Heart right ventricle (tissue), 16 donors: Measurements from ENCODE around the gene MTNR1A. TPM values are rescaled to one million over a fixed set of nuclear protein-coding genes. Genes with fewer than 3 reads are reported as not detected.

ENCODE experiments used
- ATAC-seq, 8 donors: fragments of 200-7000 bp; cut with Tn5 transposase; one replicate each; pipeline ENCODE4 v1.9.1; 2020; ENCODE audit warnings: mild to moderate bottlenecking in 8 of 8, moderate library complexity in 8 of 8, moderate number of reproducible peaks in 1 of 8
- DNase-seq, 2 donors: peaks; one replicate each; pipeline ENCODE4 v3.0.0-alpha.2; 2020
- H3K27ac ChIP-seq, 10 donors: fragments of 200-600 bp; sonication (generic) in 2 of 10; one replicate each; pipeline versions ENCODE4 v1.5.0 to v1.8.0; 2020 to 2022; ENCODE audit warnings: mild to moderate bottlenecking in 3 of 10
- H3K27me3 ChIP-seq, 7 donors: fragments of 200-600 bp; one replicate each; pipeline ENCODE4 v1.8.0; 2021 to 2022; ENCODE audit warnings: mild to moderate bottlenecking in 2 of 7
- H3K36me3 ChIP-seq, 9 donors: fragments of 200-600 bp; sonication (generic) in 1 of 9; one replicate each; pipeline versions ENCODE4 v1.5.0 to v1.8.0; 2020 to 2022; ENCODE audit warnings: mild to moderate bottlenecking in 2 of 9
- H3K4me1 ChIP-seq, 9 donors: fragments of 200-600 bp; sonication (generic) in 1 of 9; one replicate each; pipeline versions ENCODE4 v1.5.0 to v1.8.0; 2020 to 2022; ENCODE audit warnings: mild to moderate bottlenecking in 4 of 9
- H3K4me3 ChIP-seq, 10 donors: fragments of 200-600 bp; sonication (generic) in 2 of 10; one replicate each; pipeline versions ENCODE4 v1.5.0 to v1.8.0; 2020 to 2022; ENCODE audit warnings: mild to moderate bottlenecking in 7 of 10, moderate library complexity in 2 of 10
- H3K9me3 ChIP-seq, 11 donors: fragments of 200-600 bp in 10 of 11; sonication (generic) in 2 of 11; one replicate each; pipeline versions ENCODE4 v1.5.0 to v1.8.0; 2013 to 2022; ENCODE audit warnings: mild to moderate bottlenecking in 2 of 11, control low read depth in 1 of 11, moderate library complexity in 1 of 11
- WGBS, 2 donors: extraction: QIAGEN DNeasy Blood & Tissue Kit; methylation state at CpG; one replicate each; pipeline ENCODE4 v1.1.7; 2013; ENCODE audit warnings: inconsistent platforms in 1 of 2; 5-methylcytosine and 5-hydroxymethylcytosine counted together
- intact Hi-C, 10 donors: fragments of 100-400 bp; cut with DNase I; formaldehyde crosslinking; loops; one replicate each; pipeline versions ENCODE4 v1.11.1 to v1.14.2; 2022
- polyA plus RNA-seq, 2 donors: library from polyadenylated mRNA; stranded (reverse); fragments of 200-250 nt; gene quantifications; one replicate each; pipeline ENCODE4 v1.2.3, GENCODE V29; 2013
- total RNA-seq, 10 donors: library from RNA; stranded (reverse); fragmentation: NEBNext Ultra II Directional in 3 of 10; extraction: Animal tissue kit (Norgen Biotek cat#: 25700) in 3 of 10; gene quantifications; one replicate each; pipeline versions ENCODE4 v1.2.1 to v1.2.4, GENCODE V29; 2021 to 2023
- TF ChIP-seq, protein P1 (sequence below), 9 donors: fragments of 200-600 bp; sonication (generic) in 2 of 9; IDR thresholded peaks; one replicate each; pipeline versions ENCODE4 v1.5.0 to v1.8.0; 2021 to 2022; ENCODE audit warnings: antibody characterized with exemption in 9 of 9, mild to moderate bottlenecking in 5 of 9, moderate library complexity in 1 of 9
- donor health status: Arrhythmogenic right ventricular cardiomyopathy.
- donor health status: ischemic (EF 13 %, LVEDD 7.1; RV severe dilation, severe dysfunction).
- donor health status: healthy with polysubstance abuse.
- donor health status: DM: no; HTN: yes; CAD: no.
- donor health status: DM: no; HTN: no; CAD: no.
- donor health status: ischemic (EF 25% LVEDD 6.9; RV normal size, moderate dysfunction).
- donor health status: ischemic (EF 25% LVEDD 5.7; RV mildly dilated, moderate dysfunction).
- donor health status: healthy.
- donor health status: DM: yes; HTN: yes; CAD: no.
- donor health status: Ischemic cardiomyopathy.
- donor health status: ischemic (EF 35%, LVEDD 5.7; RV mildly dilated, moderate dysfunction).
- donor health status: nonischemic (EF 11% LVEDD 7.7; RV severe dilation, severe dysfunction).
- donor health status: DM: yes; HTN: yes; CAD: no.
- donor health status: PGD.
- donor health status: ischemic (EF 29% LVEDD 5.4; RV normal size, mild dysfunction).
- donor health status: nonischemic (EF 23%, LVEDD 6.1; RV moderate dilation, normal function).

Gene MTNR1A
- total and polyA plus RNA-seq, 12 donors: not detected

DNA sequence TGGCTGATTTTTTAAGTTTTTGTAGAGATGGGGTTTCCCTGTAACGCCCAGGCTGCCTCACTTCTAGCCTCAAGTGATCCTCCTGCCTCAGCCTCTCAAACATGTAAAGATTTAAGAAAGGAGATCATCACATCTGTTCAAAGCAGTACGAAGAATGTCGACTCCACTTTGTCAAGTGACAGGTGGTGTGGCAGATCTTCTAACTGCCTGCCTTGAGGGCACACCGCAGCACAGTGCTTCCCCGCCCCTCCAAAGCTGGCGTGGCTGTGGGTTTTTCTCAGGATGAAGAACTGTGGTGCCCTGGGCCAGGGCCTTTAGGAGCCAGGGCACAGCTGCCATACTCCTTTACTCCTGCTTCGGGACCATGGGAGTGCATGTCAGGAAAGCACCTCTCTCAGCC is 43.3 kb upstream of the MTNR1A start:
- 93 to 94% methylated on average over 7 of the region's 7 CpGs for WGBS, 2 donors
- TF ChIP-seq, protein P1, sequence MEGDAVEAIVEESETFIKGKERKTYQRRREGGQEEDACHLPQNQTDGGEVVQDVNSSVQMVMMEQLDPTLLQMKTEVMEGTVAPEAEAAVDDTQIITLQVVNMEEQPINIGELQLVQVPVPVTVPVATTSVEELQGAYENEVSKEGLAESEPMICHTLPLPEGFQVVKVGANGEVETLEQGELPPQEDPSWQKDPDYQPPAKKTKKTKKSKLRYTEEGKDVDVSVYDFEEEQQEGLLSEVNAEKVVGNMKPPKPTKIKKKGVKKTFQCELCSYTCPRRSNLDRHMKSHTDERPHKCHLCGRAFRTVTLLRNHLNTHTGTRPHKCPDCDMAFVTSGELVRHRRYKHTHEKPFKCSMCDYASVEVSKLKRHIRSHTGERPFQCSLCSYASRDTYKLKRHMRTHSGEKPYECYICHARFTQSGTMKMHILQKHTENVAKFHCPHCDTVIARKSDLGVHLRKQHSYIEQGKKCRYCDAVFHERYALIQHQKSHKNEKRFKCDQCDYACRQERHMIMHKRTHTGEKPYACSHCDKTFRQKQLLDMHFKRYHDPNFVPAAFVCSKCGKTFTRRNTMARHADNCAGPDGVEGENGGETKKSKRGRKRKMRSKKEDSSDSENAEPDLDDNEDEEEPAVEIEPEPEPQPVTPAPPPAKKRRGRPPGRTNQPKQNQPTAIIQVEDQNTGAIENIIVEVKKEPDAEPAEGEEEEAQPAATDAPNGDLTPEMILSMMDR (IDR thresholded peaks at IDR 0.05): no peak
- no peak for DNase-seq
- no peaks in the 10 kb centered on the region for H3K4me1 ChIP-seq
- no peaks in the 10 kb centered on the region for H3K27me3 ChIP-seq
- H3K27ac ChIP-seq: no peak overlapping the region
- intact Hi-C loops: no loop called here
- no peak for ATAC-seq
- peaks cover 0 to 100% (median 53%) of the 10 kb centered on the region in 9 donors for H3K36me3 ChIP-seq
- no peak overlapping the region for H3K4me3 ChIP-seq
- H3K9me3 ChIP-seq: no peaks in the 10 kb centered on the region

DNA sequence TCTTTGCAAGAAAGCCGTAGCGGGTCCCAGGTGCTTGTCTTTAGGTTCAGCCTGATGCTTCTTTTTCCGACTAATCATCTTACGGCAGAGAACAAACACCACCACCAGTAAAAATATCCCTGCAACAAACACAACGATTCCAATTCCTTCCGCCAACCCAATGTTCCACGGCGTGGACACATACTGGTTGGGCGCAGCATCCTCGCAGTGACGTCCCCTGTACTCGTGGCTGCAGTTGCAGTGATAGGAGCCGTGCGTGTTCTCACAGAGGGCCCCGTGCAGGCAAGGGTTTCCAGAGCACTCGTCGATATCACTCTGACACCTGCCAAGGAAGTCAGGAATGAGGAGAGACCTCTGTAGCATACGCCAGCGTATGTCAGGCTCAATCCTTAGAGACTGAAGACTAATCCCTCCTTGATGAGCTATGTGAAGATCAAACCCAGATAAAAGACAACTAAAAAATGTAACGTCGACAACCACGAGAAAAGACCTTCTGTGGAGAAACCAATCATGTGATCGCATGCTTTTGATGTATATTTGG is 41.6 kb upstream of the MTNR1A start:
- intact Hi-C loops: no loop called here
- H3K9me3 ChIP-seq: no peaks in the 10 kb centered on the region
- TF ChIP-seq, protein P1 (IDR thresholded peaks at IDR 0.05): no peak
- H3K36me3 ChIP-seq: peaks cover 0 to 100% (median 44%) of the 10 kb centered on the region in 9 donors
- no peak overlapping the region for H3K4me3 ChIP-seq
- no peaks in the 10 kb centered on the region for H3K27me3 ChIP-seq
- ATAC-seq: no peak
- no peak overlapping the region for H3K27ac ChIP-seq
- no peaks in the 10 kb centered on the region for H3K4me1 ChIP-seq
- DNase-seq: no peak
- WGBS, 2 donors: 82 to 91% methylated on average over 23 of the region's 23 CpGs

DNA sequence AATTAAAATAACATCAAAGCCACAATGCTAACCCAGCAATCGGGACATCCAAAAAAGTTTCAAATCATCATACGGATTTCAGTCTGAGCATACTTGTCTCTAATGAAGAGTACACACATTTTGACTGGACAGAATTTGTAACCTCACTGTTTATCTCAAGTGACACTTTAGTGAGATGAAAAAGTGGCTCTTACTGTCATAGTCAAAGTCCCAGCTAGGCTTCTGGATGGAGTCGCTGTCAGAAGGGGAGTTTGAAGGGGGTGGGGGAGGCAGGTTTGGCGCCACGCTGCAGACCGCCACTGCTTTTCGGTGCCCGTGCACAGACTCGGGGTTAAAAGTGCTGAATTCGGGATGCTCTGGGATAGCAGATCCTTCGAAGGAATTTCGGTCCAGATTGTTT is 41.0 kb upstream of the MTNR1A start:
- Histone ChIP-seq H3K4me1 (no peaks in the 10 kb centered on the region), H3K27ac (no peak overlapping the region), H3K4me3 (no peak overlapping the region), H3K27me3 (no peaks in the 10 kb centered on the region), H3K9me3 (no peaks in the 10 kb centered on the region), H3K36me3 (peaks cover 0 to 100% (median 44%) of the 10 kb centered on the region in 9 donors)
- no peak for ATAC-seq
- 91 to 94% methylated on average over 12 of the region's 12 CpGs for WGBS, 2 donors
- intact Hi-C loops: no loop called here
- no peak for DNase-seq
- TF ChIP-seq, protein P1 (IDR thresholded peaks at IDR 0.05): no peak

DNA sequence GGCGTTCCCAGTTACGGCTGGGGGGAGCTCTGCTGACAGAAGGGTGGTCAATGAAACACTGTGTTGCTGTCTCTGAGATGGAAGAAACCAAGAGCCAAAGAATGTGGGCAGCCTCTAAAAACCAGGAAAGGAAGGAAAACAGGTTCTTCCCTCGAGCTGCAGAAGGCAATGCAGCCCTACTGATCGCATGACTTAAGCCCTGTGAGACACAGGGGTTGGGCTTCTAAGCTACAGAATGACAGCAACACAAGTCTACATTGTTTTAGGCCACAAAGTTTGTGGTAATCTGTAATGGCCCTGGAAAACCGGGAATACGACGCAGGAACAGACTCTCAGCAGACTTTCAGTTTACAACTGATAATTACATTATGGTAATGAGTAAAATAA is 38.2 kb upstream of the MTNR1A start:
- Histone ChIP-seq H3K27me3 (no peaks in the 10 kb centered on the region), H3K36me3 (peaks cover 0 to 97% (median 39%) of the 10 kb centered on the region in 9 donors), H3K27ac (no peak overlapping the region), H3K9me3 (no peaks in the 10 kb centered on the region), H3K4me1 (no peaks in the 10 kb centered on the region), H3K4me3 (no peak overlapping the region)
- ATAC-seq (no peak), DNase-seq (no peak)
- WGBS, 2 donors: 79 to 82% methylated on average over 7 of the region's 7 CpGs
- TF ChIP-seq, protein P1 (IDR thresholded peaks at IDR 0.05): no peak
- intact Hi-C loops: no loop called here
